ENCODE results near the gene NCEH1. TPM values are rescaled to one million over a fixed set of nuclear protein-coding genes. Genes with fewer than 3 reads are reported as not detected.
"Not testable (repeated sequence)": the region's sequence is repeated elsewhere in the genome, so short reads cannot be mapped to it uniquely, and the experiment has no call there.

Gene NCEH1
- total RNA-seq, 1 experiment from 2014 or later, result 50.2 TPM

DNA sequence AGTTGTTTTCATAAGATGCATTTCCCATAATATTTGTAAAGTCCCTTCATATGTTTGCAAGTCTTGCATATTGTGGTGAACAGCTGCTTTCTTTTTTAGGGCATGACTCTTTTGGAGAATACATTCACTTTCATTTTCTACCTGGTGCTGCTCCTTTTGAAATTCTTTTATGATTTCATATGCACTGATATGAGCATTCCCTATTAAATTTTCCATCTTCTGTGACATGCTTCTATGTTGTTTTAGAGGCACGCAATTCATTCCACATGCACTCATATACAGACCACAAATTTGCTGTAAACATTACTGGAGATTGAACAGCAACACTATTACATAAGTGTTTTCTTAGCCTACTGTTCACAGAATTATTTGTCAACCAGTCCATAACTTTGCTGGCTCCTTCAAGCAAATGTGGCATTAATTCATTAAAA lies 94.8 kb downstream of the NCEH1 start:
- DNase-seq (ENCODE audit: extremely low read depth, low read depth), result no peak

DNA sequence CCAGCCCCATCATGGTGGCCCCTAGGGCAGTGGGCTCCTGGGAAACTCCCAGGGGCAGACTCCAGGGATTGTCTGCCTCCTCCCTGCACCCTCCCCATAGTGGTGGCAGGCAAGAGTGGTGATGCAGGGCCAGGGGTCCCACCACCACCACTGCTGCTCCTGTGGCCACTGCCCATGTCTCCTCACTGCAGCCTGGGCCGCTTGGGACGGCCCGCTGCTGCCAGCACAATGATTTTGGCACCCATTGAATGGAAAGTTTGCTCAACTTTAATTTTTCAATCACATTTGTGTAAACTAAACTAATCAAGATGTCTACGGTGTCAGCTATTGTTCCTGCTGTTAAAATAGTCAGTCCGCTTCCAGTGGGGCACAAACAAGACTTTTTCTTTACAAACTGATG lies 95.6 kb downstream of the NCEH1 start:
- DNase-seq (ENCODE audit: extremely low read depth, low read depth), result no peak

DNA sequence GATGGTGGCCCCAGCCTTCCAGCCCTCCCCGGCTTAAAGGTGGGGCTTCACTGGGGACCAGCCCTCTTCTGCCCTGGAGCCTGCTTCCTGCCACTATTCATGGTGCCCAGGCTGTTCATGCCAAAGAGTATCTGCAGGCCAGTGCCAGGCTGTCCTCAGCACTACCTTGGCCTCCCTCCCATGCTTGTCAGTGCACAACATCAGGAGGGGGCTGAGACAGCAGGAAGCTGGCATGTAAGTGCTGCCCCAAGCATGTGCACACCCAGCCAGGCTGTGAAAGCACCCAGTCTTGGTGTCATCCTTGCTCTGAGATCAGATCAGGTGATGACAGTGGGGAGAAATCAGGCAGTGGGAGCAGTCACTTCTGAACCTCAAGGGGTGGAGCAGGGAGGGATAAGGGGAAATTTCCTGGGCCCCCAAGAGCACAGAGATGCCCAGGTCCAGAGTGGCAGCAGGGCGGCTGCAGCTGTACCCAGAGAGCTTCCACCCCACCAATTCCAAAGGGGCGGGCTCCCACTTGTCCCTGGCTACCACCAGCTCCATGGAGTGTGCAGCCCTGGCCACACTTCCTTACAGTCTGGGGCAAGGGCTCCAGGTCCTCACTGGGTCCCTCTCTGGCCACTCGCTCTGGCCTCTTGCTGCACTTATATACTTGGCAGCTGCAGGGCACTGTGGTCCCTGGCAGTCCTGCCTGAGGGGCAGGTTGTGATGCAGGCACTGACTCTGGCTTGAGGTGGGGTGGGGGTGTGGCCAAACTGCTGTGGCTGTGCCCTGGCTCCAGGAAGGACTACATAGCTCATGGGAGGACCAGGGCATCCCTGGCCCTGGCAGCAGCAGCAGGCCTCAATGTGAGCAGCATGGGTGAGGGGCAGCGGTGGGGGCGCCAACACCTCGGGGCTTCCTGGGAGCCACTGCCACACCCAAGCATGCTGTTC lies 96.3 kb downstream of the NCEH1 start:
- no peak for DNase-seq (ENCODE audit: extremely low read depth, low read depth)

DNA sequence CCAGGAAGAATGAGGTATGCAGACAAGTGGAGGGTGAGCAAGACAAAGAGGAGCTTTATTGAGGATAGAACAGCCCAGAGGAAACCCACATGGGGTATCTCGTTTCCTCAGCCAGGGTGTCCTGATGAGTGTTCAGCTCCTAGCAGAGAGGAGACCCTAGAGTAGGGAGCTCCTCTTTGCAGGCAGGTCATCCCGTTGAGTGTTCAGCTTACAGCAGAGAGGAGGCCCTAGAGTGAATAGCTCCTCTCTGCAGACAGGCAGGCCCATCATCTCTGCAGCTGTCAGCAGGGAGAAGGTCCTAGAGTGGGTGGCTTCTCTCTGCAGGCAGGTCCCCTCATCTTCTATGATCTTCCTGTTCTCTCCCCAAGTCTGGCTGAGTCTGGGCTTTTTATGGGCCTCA lies 97.0 kb downstream of the NCEH1 start:
- DNase-seq (ENCODE audit: extremely low read depth, low read depth), result no peak

DNA sequence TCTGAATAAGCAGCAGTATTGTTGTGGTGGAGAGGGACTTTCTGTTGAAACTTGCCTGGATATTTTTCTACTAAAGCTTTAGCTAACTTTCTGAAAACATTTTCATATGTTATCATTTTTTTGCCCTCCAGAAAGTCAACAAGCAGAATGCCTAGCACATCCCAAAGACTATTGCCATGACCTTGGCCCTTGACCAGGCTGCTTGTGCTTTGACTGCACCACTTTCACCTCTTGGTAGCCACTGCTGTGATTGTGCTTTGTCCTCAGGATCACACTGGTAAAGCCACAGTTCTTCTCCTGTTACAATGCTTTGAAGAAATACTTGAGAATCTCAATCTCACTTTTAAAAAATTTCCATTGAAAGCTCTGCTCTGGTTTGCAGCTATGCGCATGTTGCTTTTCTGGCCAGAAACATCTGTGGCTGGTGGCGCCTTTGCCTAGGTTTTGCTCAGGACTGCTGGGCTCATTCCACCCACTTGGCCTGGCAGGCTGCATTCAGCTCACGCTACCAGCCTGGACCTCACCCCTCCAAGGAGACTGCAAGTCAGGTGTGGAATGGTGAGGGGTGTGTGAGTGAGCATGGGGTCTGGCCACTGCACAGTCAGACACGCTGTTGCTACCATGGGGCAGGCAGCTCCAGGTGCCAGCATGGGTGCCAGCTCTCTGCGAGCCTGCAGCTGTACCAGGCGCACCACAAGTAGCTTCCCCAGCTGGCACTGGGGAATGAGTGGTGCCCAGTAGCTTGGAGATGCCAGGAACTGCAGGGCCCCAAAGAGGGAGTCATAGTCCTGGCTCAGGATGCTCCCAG lies 97.8 kb downstream of the NCEH1 start:
- no peak for DNase-seq (ENCODE audit: extremely low read depth, low read depth)

DNA sequence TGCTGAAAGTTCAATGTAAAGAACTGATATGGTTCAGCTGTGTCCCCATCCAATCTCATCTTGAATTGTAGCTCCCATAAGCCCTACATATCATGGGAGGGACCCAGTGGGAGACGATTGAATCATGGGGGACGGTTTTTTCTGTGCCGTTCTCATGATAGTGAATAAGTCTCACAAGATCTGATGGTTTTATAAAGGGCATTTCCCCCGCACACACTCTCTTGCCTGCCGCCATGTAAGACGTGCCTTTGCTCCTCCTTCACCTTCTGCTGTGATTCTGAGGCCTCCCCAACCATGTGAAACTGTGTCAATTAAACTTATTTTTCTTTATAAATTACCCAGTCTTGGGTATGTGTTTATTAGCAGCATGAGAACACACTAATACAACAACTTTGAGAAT lies 101.1 kb downstream of the NCEH1 start:
- DNase-seq (ENCODE audit: extremely low read depth, low read depth), result no peak

DNA sequence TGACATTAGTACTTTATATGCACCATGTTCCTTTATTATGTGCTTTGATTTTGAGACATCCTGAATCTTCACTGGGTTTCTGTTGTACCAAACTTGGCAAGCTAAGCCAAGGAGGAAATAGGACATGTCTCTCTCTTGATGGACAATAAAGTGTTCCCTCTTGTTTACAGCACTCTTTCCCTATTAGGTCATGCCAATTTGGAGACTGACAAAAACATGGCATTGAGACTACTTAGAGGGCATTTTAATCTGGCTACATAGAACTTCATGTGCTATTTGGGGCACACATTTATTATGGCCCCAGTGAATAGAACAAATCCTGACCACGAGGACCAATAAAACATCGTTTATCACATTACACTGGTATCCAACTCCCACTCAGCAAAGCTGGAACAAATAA lies 102.3 kb downstream of the NCEH1 start:
- DNase-seq (ENCODE audit: extremely low read depth, low read depth), result no peak

DNA sequence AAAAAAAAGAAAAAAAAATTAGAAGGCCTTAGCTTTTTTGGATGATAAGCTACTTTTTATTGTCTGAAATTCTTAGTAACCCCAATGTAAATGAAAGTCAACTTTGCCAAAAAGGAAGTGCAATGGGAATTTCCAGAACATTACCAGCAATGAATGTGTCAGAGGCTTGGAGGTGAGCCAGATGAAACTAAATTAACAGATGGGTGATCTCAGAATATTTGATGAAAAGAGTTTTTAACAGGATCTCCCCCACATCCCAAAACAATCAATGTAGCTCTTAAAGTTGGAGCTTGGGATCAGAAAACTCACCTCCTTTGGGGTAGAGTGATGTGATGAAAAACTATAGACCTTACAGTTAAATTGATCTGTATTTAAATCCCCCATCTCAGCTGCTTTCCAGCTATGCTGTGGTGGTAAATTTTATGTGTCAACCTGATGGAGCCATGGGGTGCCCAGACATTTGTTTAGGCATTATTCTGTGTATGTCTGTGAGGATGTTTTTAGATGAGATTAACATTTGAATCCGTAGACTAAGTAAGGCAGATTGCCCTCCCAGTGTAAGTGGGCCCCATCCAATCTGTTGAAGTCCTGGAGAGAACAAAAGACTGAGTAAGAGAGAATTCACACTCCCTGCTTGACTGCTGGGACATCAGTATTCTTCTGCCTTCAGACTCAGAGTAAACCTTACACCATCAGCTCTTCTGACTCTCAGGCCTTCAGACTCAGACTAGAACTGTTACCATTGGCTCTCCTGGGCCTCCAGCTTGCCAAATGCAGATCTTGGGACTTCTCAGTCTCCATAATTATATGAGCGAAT lies 103.4 kb downstream of the NCEH1 start:
- no peak for DNase-seq (ENCODE audit: extremely low read depth, low read depth)

DNA sequence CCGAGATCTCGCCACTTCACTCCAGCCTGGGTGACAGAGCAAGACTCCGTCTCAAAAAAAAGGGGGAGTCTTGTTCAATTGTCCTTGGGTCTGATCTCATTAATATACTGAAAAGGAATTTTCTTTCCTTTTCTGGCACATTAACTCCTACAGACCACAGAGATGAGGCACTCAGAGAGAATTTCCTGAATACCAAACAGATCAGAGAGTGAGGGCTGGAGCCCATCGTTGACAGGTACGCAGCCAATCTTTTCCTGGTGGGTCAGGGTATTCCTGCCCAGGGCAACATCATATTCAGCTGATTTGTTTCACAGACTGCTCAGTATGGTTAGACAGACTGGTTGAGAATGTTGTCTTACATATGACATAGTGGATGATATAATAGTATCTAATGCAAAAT lies 104.8 kb downstream of the NCEH1 start:
- DNase-seq (ENCODE audit: extremely low read depth, low read depth), result no peak

DNA sequence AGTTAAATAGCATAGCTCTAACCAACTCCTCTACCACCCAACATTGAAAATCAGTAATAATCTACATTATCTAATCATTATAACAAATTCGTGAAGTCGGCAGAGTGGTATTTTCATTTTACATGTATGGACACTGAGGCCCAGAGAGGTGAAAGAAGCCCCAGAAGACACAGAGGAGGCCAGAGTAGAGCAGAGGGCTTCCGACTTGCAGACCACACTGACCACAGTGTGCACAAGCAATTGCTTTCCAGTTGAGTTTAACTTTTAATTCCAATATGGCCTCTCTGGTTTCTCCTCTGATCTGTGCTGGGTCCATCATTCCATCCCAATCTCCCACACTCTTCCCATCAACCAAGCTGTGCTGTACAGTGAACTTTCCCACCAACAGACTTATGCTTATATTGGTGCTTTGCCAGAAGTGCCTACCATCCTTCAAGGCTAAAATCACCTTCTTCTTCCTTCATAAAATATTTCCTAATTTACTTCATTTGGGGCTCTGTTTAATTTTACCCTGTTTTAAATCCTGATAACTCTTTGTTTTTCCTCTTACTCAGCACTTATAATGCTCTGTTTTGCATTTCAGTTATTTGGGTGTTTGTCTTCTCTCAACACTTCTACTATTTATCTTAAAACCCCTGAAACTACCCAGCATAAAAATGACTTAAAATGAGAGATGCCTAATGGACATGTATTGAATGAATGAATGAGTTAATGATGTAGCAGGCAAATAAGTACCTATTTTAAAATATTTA lies 105.8 kb downstream of the NCEH1 start:
- no peak for DNase-seq (ENCODE audit: extremely low read depth, low read depth)

DNA sequence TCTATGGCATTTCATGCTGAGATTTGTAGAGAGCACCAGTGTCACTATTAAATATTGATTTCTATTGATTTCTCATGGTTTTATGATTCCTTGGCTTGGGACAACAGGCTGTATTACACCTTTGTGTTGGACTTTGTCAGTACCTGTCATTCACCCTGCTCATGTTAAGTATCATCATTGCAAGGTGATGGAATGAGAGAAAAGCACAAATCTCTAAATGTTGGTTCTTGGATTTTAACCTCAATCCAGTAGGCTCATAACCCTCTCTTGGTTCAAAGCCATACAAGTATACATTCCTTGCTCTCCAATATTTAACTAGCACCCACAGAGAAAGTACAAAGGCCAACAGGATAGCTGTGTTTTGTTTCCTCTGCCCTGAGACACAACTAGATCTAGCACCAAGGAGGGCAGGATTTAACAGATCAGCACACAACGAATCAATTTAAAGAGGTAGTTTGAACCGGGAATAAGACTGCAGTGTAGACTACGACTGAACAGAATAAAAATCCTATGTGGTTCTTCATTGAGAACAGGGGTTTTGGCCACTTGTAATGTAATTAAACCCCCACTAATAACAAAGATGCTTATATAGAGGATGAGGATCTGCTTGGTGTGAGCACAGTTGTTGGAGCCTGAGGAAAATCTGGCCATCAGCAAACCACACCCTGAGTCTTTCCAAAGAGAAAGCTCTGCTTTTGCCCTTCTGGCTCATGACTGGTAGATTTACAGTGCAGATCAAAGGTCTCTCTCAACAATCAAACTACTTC lies 109.6 kb downstream of the NCEH1 start:
- DNase-seq (ENCODE audit: extremely low read depth, low read depth), result no peak

DNA sequence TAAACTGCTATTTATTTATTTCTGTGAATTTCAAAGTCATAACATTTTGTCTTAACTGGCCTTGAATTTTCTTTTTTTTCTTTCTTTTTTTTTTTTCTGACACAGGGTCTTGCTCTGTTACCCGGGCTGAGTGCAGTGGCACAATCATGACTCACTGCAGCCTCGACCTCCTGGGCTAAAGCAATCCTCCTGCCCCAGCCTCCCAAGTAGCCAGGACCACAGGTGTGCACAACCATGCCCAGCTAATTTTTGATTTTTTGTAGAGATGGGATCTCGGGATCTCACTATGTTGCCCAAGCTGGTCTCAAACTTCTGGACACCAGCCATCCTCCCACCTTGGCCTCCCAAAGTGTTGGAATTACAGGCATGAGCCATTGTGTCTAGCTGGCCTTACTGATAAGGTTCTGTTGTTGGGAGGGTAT lies 110.2 kb downstream of the NCEH1 start:
- no peak for DNase-seq (ENCODE audit: extremely low read depth, low read depth)

DNA sequence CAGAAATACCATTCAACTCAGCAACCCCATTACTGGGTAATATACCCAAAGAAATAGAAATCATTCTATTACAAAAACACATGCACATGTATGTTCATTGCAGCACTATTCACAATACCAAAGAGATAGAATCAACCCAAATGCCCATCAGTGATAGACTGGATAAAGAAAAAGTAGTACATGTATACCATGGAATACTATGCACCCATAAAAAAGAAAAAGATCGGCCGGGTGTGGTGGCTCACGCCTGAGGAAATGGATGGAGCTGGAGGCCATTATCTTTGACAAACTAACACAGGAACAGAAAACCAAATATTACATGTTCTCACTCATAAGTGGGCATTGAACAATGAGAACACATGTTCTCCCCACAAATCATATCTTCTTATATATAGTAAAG lies 112.0 kb downstream of the NCEH1 start:
- no peak for DNase-seq (ENCODE audit: extremely low read depth, low read depth)

DNA sequence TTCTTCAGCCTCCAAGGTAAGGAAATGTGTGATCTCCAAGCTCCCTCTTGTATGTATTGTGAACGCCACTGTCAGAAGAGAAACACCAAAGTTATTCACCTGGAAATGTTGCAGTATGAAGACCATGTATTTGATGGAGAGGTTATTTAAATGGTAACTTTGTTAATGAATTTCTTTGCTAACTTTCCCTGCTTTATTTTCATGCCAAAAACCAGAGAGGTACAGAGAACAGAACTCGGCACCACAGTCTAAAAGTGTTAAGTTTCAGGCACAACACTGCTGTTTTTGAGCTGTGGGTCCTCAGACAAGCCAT lies 114.5 kb downstream of the NCEH1 start:
- no peak for DNase-seq (ENCODE audit: extremely low read depth, low read depth)

DNA sequence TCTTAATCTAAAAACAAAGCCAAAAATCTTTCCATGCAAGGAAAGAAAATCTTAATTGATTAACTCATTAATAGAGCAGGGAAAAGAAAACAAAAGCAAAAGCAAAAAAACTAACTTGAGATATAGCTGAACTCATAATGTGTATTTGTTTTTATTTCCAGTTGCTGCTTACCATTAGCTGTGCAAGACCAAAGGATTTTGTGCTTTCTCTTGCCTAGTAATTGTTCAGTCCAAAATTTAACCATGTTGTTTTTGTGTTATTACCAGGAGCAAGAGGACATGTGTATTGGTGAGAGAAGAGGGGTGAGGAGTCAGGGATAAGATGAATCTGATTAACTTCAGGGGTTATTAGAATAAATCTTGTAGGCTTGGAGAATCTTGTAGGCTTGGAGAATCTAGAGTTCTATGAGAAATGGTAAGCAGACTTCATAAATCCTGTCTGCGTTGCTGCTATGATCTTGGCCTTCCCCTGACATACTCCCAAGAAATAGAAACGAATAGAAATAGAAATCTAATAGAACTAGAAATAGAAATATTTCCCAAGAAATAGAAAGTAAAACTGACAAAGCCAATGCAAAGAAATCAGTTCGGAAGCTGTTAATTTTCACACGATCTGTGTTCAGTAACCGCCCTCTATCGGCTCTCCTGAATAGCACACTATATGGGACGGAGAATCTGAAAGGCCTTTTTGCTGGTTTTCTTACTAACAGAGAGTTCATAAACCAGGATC lies 115.0 kb downstream of the NCEH1 start:
- peak; percentile 54 for DNase-seq (ENCODE audit: extremely low read depth, low read depth)

DNA sequence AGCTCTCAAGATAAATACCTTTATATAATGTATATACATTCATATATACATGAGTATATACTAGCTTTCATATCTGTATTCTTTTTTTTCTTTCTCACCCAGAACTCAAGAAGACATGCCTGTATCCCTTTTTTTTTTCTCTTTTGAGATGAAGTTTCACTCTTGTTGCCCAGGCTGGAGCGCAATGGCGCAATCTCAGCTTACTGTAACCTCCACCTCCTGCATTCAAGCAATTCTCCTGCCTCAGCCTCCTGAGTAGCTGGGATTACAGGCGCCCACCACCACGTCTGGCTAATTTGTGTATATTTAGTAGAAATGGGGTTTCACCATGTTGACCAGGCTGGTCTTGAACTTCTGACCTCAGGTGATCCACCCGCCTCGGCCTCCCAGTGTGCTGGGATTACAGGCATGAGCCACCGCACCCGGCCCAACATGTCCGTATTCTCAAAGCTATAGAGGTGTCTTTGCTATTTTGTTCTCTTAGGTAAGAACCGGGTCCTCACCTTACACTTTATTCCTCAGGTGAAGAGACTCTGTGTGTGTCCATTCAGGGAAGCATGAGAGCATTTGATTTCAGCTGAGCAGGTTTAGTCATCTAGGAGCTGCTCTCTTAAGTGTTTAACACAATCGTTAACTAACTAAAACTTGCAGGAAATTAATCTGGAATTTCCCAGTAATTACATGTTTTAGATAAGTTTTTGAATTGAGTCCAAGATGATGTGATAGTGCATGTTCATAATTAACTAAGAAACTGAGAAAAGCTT lies 115.8 kb downstream of the NCEH1 start:
- not testable (repeated sequence) for DNase-seq (ENCODE audit: extremely low read depth, low read depth)

DNA sequence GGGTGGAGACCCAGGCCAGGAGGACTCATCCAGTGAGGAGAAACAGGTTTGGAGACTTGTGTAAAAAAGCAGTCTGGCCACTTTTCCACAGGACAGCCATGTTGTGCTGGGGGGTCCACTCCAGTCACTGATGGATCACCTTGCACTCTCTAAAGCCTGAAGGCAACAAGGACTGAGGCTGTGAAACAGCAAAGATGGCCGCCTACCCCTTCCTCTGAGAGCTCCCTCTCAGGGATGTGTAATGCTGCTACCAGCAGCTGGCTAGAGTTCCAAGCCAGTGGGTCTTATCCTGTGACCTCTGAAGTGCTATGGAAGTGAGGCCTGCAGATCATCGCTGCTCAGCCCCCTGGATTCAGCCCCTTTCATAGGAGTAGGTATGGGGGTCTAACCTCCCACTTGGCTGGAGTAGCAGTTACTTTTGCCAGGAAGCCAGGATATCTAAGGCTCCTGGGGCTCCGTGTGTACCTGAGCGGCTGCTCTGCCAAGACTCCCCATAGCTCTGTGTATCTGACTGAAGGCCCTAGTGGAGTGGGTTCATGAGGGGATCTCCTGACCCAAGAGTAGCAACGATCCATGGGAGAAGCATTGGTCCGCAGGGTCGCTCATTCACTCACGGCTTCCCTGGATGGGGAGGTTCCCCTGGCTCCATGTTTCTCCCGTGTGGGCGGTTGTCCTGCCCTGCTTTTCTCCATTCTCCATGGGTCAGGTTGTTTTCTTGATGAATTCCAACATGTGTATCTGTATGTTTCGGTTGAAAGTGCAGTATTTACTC lies 117.8 kb downstream of the NCEH1 start:
- no peak for DNase-seq (ENCODE audit: extremely low read depth, low read depth)

Data from NCI-H460 (cell line).